Hepatocyte (in vitro differentiated cells): Measurements from ENCODE around the gene LLGL1.

ENCODE experiments used
- EZH2phosphoT487 ChIP-seq: fragments of 200-600 bp; sonication (generic); IDR thresholded peaks from one replicate; pipeline ENCODE4 v1.6.1; 2018; ENCODE audit warnings: antibody characterized with exemption, mild to moderate bottlenecking, low read depth, moderate library complexity; ENCODE audit not compliant: unreplicated experiment, severe bottlenecking
- TF ChIP-seq, protein P1 (sequence below): fragments of 200-600 bp; sonication (generic); IDR thresholded peaks from 2 replicates; pipeline ENCODE4 v1.5.1; 2016; ENCODE audit warnings: antibody characterized with exemption, mild to moderate bottlenecking; ENCODE audit not compliant: poor library complexity

DNA sequence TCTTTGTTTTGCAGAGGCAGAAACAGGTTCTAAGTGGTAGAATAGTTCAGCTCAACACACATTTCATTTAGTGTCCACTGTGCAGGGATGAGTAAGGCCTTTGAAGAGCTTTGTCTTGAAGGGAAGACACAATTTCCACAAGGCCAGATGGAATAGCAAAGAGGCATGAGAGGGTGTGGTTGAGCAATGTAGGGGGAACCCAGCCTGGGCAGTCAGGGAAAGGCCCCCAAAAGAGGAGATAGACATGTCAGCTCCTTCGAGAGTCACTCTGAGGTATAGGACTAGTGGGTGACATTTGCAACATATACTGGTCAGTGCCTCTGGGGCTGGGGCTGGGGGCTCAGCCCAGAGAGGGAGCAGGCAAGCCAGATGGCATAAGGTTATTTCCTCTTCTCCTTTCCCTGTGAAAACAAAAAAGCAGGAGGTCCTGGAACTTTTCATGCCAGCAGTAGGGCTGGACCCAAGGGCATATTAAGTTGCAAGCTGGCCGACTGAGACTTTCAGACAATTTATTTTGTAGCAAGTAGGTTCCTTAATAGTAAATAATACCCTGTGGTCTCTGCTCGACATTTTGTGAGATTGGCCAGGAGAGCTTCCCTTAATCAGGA is 34.7 kb upstream of the LLGL1 start:
- TF ChIP-seq, protein P1, sequence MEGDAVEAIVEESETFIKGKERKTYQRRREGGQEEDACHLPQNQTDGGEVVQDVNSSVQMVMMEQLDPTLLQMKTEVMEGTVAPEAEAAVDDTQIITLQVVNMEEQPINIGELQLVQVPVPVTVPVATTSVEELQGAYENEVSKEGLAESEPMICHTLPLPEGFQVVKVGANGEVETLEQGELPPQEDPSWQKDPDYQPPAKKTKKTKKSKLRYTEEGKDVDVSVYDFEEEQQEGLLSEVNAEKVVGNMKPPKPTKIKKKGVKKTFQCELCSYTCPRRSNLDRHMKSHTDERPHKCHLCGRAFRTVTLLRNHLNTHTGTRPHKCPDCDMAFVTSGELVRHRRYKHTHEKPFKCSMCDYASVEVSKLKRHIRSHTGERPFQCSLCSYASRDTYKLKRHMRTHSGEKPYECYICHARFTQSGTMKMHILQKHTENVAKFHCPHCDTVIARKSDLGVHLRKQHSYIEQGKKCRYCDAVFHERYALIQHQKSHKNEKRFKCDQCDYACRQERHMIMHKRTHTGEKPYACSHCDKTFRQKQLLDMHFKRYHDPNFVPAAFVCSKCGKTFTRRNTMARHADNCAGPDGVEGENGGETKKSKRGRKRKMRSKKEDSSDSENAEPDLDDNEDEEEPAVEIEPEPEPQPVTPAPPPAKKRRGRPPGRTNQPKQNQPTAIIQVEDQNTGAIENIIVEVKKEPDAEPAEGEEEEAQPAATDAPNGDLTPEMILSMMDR: no peak
- TF ChIP-seq EZH2phosphoT487: no peak
